HTERT RPE-1 (cell line): Measurements from ENCODE around the gene TBC1D14.

Source experiments
- in situ Hi-C: fragments of 300-500 bp; cut with MboI; formaldehyde crosslinking; loops from 4 replicates; pipeline ENCODE4 v1.14.3; 2020; ENCODE audit warnings: low sequenced_read_pairs

The TBC1D14 gene

GRCh38 chr4:7037425-7037824, 127.8 kb downstream of the TBC1D14 start:
- in situ Hi-C loops, result no loop called here

- in situ Hi-C loops, result no loop called here
Observed at GRCh38 chr4:7040765-7041164, 131.1 kb downstream of the TBC1D14 start.

GRCh38 chr4:7041246-7041645, 131.6 kb downstream of the TBC1D14 start:
- in situ Hi-C loops, result no loop called here

GRCh38 chr4:7041801-7042502, 132.3 kb downstream of the TBC1D14 start:
- in situ Hi-C loops, result no loop called here

GRCh38 chr4:7042503-7043283, 133.1 kb downstream of the TBC1D14 start:
- in situ Hi-C loops, result no loop called here

- in situ Hi-C loops, result no loop called here
Observed at GRCh38 chr4:7043284-7044136, 133.9 kb downstream of the TBC1D14 start, which contains the start of gene TADA2B. Gene TADA2B (plus strand): TSS chr4:7043372. CDS start chr4:7043580, 208 bp downstream.

- in situ Hi-C loops, result no loop called here
Observed at GRCh38 chr4:7044137-7044930, 134.7 kb downstream of the TBC1D14 start.

- in situ Hi-C loops, result no loop called here
Observed at GRCh38 chr4:7045553-7045952, 135.9 kb downstream of the TBC1D14 start.

GRCh38 chr4:7045961-7046921, 136.6 kb downstream of the TBC1D14 start:
- in situ Hi-C loops, result no loop called here

GRCh38 chr4:7046971-7047370, 137.3 kb downstream of the TBC1D14 start:
- in situ Hi-C loops, result no loop called here

GRCh38 chr4:7048642-7049041, 139.0 kb downstream of the TBC1D14 start:
- in situ Hi-C loops, result no loop called here

- in situ Hi-C loops, result no loop called here
Observed at GRCh38 chr4:7049295-7049694, 139.7 kb downstream of the TBC1D14 start.

GRCh38 chr4:7049739-7050138, 140.1 kb downstream of the TBC1D14 start:
- in situ Hi-C loops, result no loop called here

GRCh38 chr4:7050481-7051143, 141.0 kb downstream of the TBC1D14 start:
- in situ Hi-C loops, result no loop called here

GRCh38 chr4:7051144-7051495, 141.5 kb downstream of the TBC1D14 start:
- in situ Hi-C loops, result no loop called here

- in situ Hi-C loops, result no loop called here
Observed at GRCh38 chr4:7051905-7052304, 142.3 kb downstream of the TBC1D14 start.

GRCh38 chr4:7052313-7052712, 142.7 kb downstream of the TBC1D14 start:
- in situ Hi-C loops, result no loop called here

- in situ Hi-C loops, result no loop called here
Observed at GRCh38 chr4:7052923-7053715, 143.5 kb downstream of the TBC1D14 start.
